GM21717 (cell line): ENCODE measurements around the gene KLF11.
"Not testable (repeated sequence)": the region's sequence is repeated elsewhere in the genome, so short reads cannot be mapped to it uniquely, and the experiment has no call there.

Experiments
- ATAC-seq: cut with Tn5 transposase; IDR thresholded peaks from one replicate; pipeline ENCODE4 v1.9.1; 2021; ENCODE audit warnings: mild to moderate bottlenecking, moderate library complexity; ENCODE audit not compliant: unreplicated experiment

KLF11 gene

GRCh38 chr2:10080536-10081304, 37.4 kb downstream of the KLF11 start:
- no peak for ATAC-seq

DNA sequence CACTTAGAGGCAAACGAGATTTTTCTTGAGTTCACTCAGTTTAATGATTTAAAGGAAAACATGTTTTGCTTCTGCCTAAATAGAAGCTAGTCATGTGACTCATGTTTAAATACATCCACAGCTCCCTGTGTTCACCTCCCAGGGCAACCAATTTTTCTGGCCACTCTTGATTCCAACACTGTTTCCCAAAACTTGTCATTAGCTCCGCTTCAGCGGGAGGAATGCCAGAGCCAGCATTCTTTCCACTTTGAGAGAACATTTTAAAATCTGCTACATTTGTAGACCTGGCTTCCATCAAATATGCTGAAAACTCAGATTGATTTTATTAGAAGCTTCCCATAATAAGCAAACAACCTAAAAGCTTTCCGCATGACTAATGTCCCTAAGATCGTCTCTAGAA, 39.7 kb downstream of the KLF11 start:
- no peak for ATAC-seq

GRCh38 chr2:10083692-10084211, 40.4 kb downstream of the KLF11 start:
- no peak for ATAC-seq

- no peak for ATAC-seq
Observed at GRCh38 chr2:10084223-10084865, 41.0 kb downstream of the KLF11 start.

GRCh38 chr2:10085043-10085667, 41.8 kb downstream of the KLF11 start:
- no peak for ATAC-seq

DNA sequence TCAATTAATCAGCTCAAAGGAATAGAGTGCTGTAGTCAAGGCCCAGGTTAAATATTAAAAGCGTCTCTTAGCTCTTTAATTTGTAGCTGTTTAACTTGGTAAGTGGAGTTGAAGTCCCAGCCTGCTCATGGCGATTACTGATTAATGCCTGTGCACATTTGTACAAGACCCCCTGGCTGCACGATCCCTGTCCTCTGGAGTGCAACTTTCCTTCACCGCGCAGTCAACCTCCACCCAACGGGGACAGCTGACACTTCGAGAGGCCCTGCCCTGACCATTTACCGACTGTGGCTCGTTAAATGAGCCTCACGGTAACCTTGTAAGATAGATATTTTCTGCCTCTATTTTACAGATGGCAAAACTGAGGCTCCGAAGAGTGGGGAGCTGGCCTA, 42.3 kb downstream of the KLF11 start:
- no peak for ATAC-seq

DNA sequence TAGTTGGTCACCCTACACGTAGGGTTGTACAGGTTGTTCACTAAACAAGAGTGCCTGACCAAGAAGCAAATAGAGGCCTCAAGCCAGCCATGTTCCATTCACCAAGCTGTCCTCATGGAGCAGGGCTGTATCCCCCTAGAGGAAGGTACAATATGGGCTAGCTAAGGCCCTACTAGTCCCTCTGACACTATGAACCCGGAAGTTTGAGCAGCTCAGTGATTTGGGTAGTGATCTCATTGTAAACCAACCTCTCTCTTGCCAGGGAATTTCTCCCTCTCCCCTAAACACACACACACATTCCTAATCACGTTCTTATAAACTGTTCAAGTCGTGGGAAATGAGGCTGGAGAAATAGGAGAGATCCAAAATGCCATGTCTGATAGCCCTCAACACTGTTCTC, 43.6 kb downstream of the KLF11 start:
- no peak for ATAC-seq

DNA sequence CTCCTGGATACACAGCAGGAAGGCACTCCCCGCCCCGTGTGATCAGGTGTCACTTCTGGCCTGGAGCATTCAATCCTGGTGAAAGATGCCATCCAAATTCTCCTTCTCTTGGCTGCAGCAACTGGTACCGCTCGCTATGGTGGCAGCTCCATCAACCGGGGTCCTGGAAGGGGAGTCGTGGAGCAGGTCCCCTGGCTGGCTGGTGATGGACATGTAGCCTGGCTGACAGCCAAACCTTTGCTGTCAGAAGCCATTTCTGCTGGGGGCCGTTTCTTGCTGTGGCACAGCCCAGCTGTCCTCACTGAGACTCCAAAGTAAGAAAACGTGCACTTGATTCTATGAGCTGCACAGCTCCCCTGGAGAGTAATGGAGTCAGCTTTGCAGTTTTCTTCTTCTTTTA, 44.0 kb downstream of the KLF11 start:
- no peak for ATAC-seq

DNA sequence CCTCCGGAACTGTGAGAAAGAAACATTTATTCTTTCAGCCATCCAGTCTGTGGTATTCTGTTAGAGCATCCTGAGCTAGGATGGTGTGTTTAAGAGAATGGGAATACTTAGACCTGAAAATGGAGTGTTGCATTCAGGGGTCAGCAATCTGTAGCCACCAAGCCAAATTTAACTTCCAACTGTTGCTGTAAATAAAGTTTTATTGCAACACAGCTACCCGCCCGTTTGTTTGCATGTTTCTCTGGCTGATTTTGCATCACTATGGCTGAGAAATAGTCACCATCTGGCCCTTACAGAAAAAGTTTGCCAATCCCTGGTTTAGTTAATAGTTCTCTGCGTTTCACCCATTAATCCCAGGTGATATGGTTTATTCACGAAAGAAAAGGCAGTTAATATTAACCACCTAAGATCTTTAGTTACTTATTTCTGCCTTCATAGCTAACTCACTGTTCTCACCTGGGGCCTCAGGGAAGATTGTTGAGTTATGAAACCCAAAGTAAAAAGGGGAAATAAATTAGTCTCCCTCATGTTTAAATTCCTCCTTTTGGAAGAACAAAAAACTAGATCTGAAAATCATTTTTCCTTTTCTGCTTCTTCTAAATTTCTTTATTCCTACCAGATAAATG, 46.3 kb downstream of the KLF11 start:
- no peak for ATAC-seq

DNA sequence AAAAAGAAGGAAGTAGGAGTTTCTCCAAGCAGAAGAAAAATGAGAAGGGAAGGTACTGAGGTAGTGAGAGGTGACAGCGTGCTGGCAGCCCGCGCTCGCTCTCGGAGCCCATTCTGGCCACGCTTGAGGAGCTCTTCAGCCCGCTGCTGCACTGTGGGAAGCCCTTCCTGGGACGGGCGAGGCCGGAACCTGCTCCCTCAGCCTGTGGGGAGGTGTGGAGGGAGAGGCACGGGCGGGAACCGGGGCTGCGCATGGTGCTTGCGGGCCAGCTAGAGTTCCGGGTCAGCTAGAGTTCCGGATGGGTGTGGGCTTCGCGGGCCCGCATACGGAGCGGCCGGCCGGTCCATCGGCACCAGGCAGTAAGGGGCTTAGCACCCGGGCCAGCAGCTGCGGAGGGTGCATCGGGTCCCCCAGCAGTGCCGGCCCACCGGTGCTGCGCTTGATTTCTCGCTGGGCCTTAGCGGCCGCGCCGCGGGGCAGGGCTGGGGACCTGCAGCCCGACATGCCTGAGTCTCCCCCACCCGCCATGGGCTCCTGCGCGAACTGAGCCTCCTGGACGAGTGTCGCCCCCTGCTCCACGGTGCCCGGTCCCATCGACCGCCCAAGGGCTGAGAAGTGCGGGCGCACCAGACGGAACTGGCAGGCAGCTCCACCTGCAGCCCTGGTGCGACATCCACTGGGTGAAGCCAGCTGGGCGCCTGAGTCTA, 48.0 kb downstream of the KLF11 start:
- no peak for ATAC-seq

GRCh38 chr2:10091889-10092244, 48.5 kb downstream of the KLF11 start:
- not testable (repeated sequence) for ATAC-seq

DNA sequence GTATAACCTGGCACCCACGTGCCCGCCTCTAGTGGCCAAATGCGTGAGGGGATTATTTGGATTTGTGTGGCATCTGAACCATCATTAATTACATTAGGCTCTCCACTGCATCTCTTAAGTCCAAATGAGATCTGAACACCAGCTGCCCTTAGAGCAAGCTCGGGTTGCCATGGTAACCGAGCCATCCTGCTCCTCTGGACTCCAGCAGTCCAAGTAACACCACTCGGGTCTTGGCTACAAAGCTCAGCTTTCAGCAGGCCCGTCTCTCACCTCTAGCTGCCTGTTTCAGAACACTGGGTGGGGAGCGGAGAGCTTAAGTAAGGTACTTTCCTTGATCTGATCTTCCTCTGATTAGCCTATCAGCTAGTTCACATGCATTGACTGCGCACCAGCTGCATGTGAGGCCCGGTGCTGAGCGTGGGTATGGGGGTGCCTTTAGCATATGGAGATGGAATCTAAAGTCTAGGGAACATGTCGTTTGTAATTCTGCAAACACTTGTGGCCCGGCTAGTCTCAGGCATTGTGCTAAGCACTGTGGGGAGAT, 51.0 kb downstream of the KLF11 start:
- ATAC-seq, result no peak

DNA sequence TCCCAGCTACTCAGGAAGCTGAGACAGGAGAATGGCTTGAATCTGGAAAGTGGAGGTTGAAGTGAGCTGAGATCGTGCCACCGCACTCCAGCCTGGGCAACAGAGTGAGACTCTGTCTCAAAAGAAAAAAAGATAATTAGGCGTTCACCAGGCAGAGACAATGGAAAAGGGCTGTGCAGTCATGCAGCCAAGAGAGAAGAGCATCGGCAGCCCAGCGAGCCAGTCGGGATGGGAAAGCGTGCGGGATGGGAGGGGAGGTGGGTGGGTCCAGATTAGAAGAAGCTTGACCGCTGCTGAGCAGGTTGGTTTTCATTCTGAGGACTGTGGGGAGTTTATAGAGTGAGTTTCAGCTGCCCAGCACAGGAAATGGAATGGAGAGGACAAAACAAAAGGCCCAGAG, 51.8 kb downstream of the KLF11 start:
- ATAC-seq, result no peak

- no peak for ATAC-seq
Observed at GRCh38 chr2:10096641-10097040, 53.3 kb downstream of the KLF11 start.

DNA sequence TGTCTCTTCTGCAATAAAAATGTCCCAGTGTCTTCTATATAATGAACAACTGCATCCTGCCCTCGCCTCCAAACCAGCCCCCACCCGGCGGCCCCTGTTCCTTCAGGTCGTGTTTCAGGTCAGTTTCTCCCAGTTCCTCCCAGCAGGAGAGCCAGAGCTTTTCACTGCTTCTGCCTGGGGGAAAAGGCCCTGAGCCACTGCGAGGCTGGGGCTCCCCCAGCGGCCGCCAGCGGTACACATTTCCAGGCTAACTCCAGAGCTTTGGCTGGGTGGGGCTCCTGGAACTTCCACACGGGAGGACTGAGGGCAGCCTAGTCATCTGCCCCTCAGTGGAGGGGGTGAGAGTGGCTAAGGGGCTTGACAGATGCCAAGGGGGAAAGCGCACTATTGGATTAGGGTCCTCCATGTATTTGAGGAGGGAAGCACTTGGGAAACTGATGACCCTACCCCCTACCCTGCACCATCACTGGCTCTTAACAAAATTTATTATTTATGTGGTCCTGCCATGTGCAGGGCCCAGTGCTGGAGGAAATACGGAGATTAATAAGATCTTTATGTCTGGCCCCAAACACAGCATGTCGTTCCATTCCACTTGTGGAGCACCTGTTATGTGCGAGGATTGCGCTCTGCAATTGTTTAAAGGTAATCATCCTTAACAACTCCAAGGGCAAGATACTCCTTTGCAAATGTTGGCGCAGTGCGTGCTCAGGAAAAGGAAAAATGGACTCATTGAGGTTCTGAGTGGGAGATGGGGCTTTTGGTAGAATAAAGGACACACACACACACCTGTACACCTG, 54.2 kb downstream of the KLF11 start:
- ATAC-seq, result no peak

DNA sequence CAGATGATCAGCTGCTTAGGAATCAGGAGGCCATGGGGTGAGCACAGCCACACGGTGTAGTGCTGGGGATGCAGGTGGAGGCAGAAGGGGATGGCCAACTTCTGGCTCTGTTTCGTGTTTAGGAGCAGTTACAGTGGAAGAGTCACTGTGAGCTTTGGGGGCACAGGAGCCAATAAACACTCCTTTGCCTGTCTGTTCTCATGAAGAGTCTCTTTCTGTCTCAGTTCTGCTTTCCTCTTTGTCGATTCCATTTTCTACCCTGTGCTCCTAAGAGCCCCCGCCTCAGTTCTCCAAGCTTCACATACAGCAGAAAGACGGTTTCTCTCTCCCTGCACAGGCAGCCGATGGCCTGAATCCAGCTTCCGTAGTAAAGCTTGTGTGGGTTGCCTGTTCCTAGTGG, 58.1 kb downstream of the KLF11 start:
- no peak for ATAC-seq

GRCh38 chr2:10103179-10103578, 59.8 kb downstream of the KLF11 start:
- ATAC-seq, result no peak
